ENCODE data around the gene SLCO2B1.
A peak's percentile ranks its signal among the peaks of the same experiment; 100 is the strongest.

The SLCO2B1 gene

GRCh38 chr11:75200531-75200930 lies 49.6 kb downstream of the SLCO2B1 start:
- Histone ChIP-seq H3K27ac (no peak overlapping the region), H3K4me3 (no peak overlapping the region), H3K27me3 (peaks cover 0 to 3% of the 10 kb centered on the region in 2 donors), H3K36me3 (no peaks in the 10 kb centered on the region), H3K4me1 (peaks cover 0 to 5% (median 1%) of the 10 kb centered on the region in 4 donors), H3K9me3 (no peaks in the 10 kb centered on the region)
- peak in 1 of 2 donors; percentile 34 for DNase-seq
- intact Hi-C loops (cut with DNase I; ENCODE audit: low total_unique reads), result no loop called here
- no peak for TF ChIP-seq CTCF (IDR thresholded peaks at IDR 0.05)

DNA sequence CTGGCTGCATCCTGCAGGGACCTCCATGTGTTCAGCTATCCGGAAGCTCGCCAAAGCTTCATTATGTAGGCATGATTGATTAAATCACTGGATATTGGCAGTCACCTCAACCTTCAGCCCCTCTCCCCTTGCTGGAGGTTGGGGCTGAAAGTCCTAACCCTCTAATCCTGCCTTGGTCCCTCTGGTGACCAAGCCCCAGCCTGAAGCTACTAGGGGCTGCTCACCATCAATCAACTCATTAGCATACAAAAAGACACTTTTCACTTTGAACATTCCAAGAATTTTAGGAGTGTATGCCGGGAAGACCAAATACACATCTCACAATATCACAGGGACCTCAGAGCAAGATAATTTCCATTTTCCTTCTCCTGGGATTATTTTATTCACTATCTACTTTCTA lies 50.9 kb downstream of the SLCO2B1 start:
- intact Hi-C loops (cut with DNase I; ENCODE audit: low total_unique reads), result no loop called here
- H3K4me1 ChIP-seq, result peaks cover 0 to 5% (median 0%) of the 10 kb centered on the region in 4 donors
- no peaks in the 10 kb centered on the region for H3K9me3 ChIP-seq
- no peak for DNase-seq
- H3K27me3 ChIP-seq, result peaks cover 0 to 3% of the 10 kb centered on the region in 2 donors
- H3K36me3 ChIP-seq, result no peaks in the 10 kb centered on the region
- no peak overlapping the region for H3K27ac ChIP-seq
- H3K4me3 ChIP-seq, result no peak overlapping the region
- no peak for TF ChIP-seq CTCF (IDR thresholded peaks at IDR 0.05)

- Histone ChIP-seq H3K4me1 (peaks cover 0 to 5% (median 0%) of the 10 kb centered on the region in 4 donors), H3K36me3 (no peaks in the 10 kb centered on the region), H3K4me3 (no peak overlapping the region), H3K9me3 (no peaks in the 10 kb centered on the region), H3K27ac (no peak overlapping the region), H3K27me3 (peaks cover 0 to 3% of the 10 kb centered on the region in 2 donors)
- no peak for TF ChIP-seq CTCF (IDR thresholded peaks at IDR 0.05)
- peak in 1 of 2 donors; percentile 28 for DNase-seq
- intact Hi-C loops (cut with DNase I; ENCODE audit: low total_unique reads), result no loop called here
Measured at GRCh38 chr11:75202195-75202594, 51.3 kb downstream of the SLCO2B1 start.

GRCh38 chr11:75203138-75203537 lies 52.2 kb downstream of the SLCO2B1 start:
- peak in 1 of 2 donors; percentile 59 for DNase-seq
- Histone ChIP-seq H3K27me3 (peaks cover 0 to 8% of the 10 kb centered on the region in 2 donors), H3K27ac (no peak overlapping the region), H3K9me3 (no peaks in the 10 kb centered on the region), H3K36me3 (no peaks in the 10 kb centered on the region), H3K4me3 (no peak overlapping the region), H3K4me1 (peaks cover 0 to 5% (median 0%) of the 10 kb centered on the region in 4 donors)
- no peak for TF ChIP-seq CTCF (IDR thresholded peaks at IDR 0.05)
- intact Hi-C loops (cut with DNase I; ENCODE audit: low total_unique reads), result no loop called here

DNA sequence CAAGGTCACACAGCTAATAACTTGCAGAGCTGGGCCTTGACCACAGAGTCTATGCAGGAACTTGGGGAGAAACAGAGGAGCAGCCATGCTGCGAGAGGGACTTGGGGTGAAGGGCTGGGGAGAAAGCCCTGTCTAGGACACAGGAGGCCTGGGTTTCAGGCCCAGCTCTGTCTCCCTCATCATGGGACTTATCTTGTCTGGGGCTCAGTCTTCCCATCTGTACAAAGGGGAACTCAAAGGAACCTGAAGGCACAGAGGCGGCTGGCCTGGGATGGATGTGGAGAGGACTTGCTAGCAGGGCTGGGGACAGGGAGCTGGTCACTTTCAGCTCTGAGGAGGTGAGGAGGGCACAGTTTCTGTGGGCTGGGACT lies 52.7 kb downstream of the SLCO2B1 start:
- peak in 1 of 2 donors; percentile 40 for DNase-seq

More for the DNA sequence above, 52.7 kb downstream of the SLCO2B1 start:
- no peaks in the 10 kb centered on the region for H3K36me3 ChIP-seq
- H3K27me3 ChIP-seq, result peaks cover 0 to 9% of the 10 kb centered on the region in 2 donors
- H3K27ac ChIP-seq, result no peak overlapping the region
- no peak for TF ChIP-seq CTCF (IDR thresholded peaks at IDR 0.05)
- intact Hi-C loops (cut with DNase I; ENCODE audit: low total_unique reads), result no loop called here
- no peaks in the 10 kb centered on the region for H3K9me3 ChIP-seq
- no peak overlapping the region for H3K4me3 ChIP-seq
- peaks cover 0 to 5% (median 0%) of the 10 kb centered on the region in 4 donors for H3K4me1 ChIP-seq

All from tibial artery (tissue), 4 donors.